ENCODE results near the gene RPS27L.
"Not testable (repeated sequence)": the region's sequence is repeated elsewhere in the genome, so short reads cannot be mapped to it uniquely, and the experiment has no call there.

RPS27L gene

GRCh38 chr15:63135281-63135680, 22.0 kb downstream of the RPS27L start:
- FAIRE-seq: no peak

GRCh38 chr15:63134245-63134985, 22.9 kb downstream of the RPS27L start:
- no peak for FAIRE-seq

- FAIRE-seq: no peak
Observed at GRCh38 chr15:63133786-63134185, 23.5 kb downstream of the RPS27L start.

GRCh38 chr15:63126726-63127125, 30.6 kb downstream of the RPS27L start:
- no peak for FAIRE-seq

- no peak for FAIRE-seq
Observed at GRCh38 chr15:63124506-63124905, 32.8 kb downstream of the RPS27L start.

- no peak for FAIRE-seq
Observed at GRCh38 chr15:63122002-63122875, 35.0 kb downstream of the RPS27L start.

GRCh38 chr15:63121382-63122001, 35.8 kb downstream of the RPS27L start, which contains the start of gene LACTB:
TSS of gene LACTB (plus strand) at chr15:63121861. CDS start at chr15:63121872, 11 bp downstream.
- no peak for FAIRE-seq

- FAIRE-seq: no peak
Observed at GRCh38 chr15:63118854-63119253, 38.4 kb downstream of the RPS27L start.

- FAIRE-seq: no peak
Observed at GRCh38 chr15:63114465-63114864, 42.8 kb downstream of the RPS27L start.

- FAIRE-seq: no peak
Observed at GRCh38 chr15:63112871-63113270, 44.4 kb downstream of the RPS27L start.

GRCh38 chr15:63111481-63111880, 45.8 kb downstream of the RPS27L start:
- FAIRE-seq: no peak

GRCh38 chr15:63110428-63111026, 46.8 kb downstream of the RPS27L start:
- FAIRE-seq: no peak

- FAIRE-seq: no peak
Observed at GRCh38 chr15:63109920-63110319, 47.4 kb downstream of the RPS27L start.

GRCh38 chr15:63109498-63109897, 47.8 kb downstream of the RPS27L start:
- no peak for FAIRE-seq

- FAIRE-seq: no peak
Observed at GRCh38 chr15:63107895-63108546, 49.3 kb downstream of the RPS27L start.

GRCh38 chr15:63105354-63105753, 51.9 kb downstream of the RPS27L start:
- not testable (repeated sequence) for FAIRE-seq

GRCh38 chr15:63104727-63105126, 52.5 kb downstream of the RPS27L start:
- no peak for FAIRE-seq

GRCh38 chr15:63103416-63103815, 53.9 kb downstream of the RPS27L start:
- FAIRE-seq: no peak

GRCh38 chr15:63099581-63099980, 57.7 kb downstream of the RPS27L start:
- FAIRE-seq: not testable (repeated sequence)

- not testable (repeated sequence) for FAIRE-seq
Observed at GRCh38 chr15:63098901-63099300, 58.4 kb downstream of the RPS27L start.

Measured in TTC549 (cell line).